ENCODE data around the gene PRR20G. TPM values are rescaled to one million over a fixed set of nuclear protein-coding genes. Genes with fewer than 3 reads are reported as not detected.

PRR20G gene
- total RNA-seq, 1 experiment from 2014 or later: not detected

- BruUV-seq (replicated peaks): no TSS peak
- H3K36me3 ChIP-seq (ENCODE audit: control insufficient read depth, insufficient read depth, low read length): no peaks in the 10 kb centered on the region
- DNase-seq: no peak
- no peak overlapping the region for H3K4me3 ChIP-seq (ENCODE audit: low read depth, low read length)
- no peaks in the 10 kb centered on the region for H3K4me1 ChIP-seq
- ChIA-PET CTCF (no interaction called here), POLR2A (no interaction called here)
- intact Hi-C loops (cut with micrococcal nuclease; ENCODE audit: unreplicated experiment): no loop called here
- Mint-ChIP-seq H3K9me3 (ENCODE audit: unreplicated experiment) (no peaks in the 10 kb centered on the region), H3K36me3 (ENCODE audit: insufficient read depth, unreplicated experiment) (no peaks in the 10 kb centered on the region), H3K27ac (ENCODE audit: unreplicated experiment) (no peak overlapping the region), H3K27me3 (ENCODE audit: insufficient read depth, unreplicated experiment) (peaks cover 22% of the 10 kb centered on the region), H3K4me1 (ENCODE audit: low read depth, unreplicated experiment) (no peaks in the 10 kb centered on the region), H3K4me3 (ENCODE audit: unreplicated experiment) (no peak overlapping the region)
- H3K9me3 ChIP-seq: no peaks in the 10 kb centered on the region
- H3K27me3 ChIP-seq (replicated peaks; ENCODE audit: control insufficient read depth, insufficient read depth, low read length): no peaks in the 10 kb centered on the region; the same call in none of the 2 replicates
- no peak for TF ChIP-seq CTCF (IDR thresholded peaks at IDR 0.05; ENCODE audit: insufficient read depth in 1 of 2, low read depth in 1 of 2, low read length in 1 of 2, severe bottlenecking in 1 of 2, unreplicated experiment in 1 of 2)
These were observed 27.4 kb downstream of the PRR20G start for GRCh38 chr3:127260416-127260815.

GRCh38 chr3:127259882-127260281, 28.0 kb downstream of the PRR20G start:
- no peaks in the 10 kb centered on the region for H3K9me3 Mint-ChIP-seq (ENCODE audit: unreplicated experiment)
- no peaks in the 10 kb centered on the region for H3K36me3 Mint-ChIP-seq (ENCODE audit: insufficient read depth, unreplicated experiment)
- no TSS peak for BruUV-seq (replicated peaks)

DNA sequence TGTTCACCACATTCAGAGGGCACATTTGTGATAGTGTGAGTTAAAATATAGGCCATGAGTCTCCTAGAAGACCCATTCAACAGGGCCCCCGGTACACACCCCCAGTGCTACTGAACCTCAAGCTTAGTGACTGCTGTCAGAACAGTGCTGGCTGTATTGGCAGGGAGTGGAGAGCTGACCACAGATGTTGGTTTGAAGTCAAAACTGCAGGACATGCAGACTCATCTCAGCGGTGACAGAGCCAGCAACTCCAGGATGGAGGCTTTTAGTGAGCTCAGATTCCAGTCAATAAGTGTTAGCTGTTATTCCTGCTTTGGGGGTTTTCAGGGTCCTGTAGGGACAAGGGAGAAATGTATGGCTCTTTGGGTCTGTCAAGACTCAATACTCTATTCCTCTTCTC, 29.1 kb downstream of the PRR20G start:
- peaks cover 19% of the 10 kb centered on the region for H3K27me3 Mint-ChIP-seq (ENCODE audit: insufficient read depth, unreplicated experiment)
- Histone ChIP-seq H3K4me1 (no peaks in the 10 kb centered on the region), H3K4me3 (ENCODE audit: low read depth, low read length) (no peak overlapping the region), H3K9me3 (no peaks in the 10 kb centered on the region), H3K36me3 (ENCODE audit: control insufficient read depth, insufficient read depth, low read length) (no peaks in the 10 kb centered on the region), H3K27me3 (replicated peaks; ENCODE audit: control insufficient read depth, insufficient read depth, low read length) (no peaks in the 10 kb centered on the region; the same call in 1 of the 2 replicates)
- no peak for TF ChIP-seq CTCF (IDR thresholded peaks at IDR 0.05; ENCODE audit: insufficient read depth in 1 of 2, low read depth in 1 of 2, low read length in 1 of 2, severe bottlenecking in 1 of 2, unreplicated experiment in 1 of 2)
- H3K27ac Mint-ChIP-seq (ENCODE audit: unreplicated experiment): no peak overlapping the region
- CTCF ChIA-PET: no interaction called here
- H3K9me3 Mint-ChIP-seq (ENCODE audit: unreplicated experiment): no peaks in the 10 kb centered on the region
- DNase-seq: no peak
- H3K4me3 Mint-ChIP-seq (ENCODE audit: unreplicated experiment): no peak overlapping the region
- no peaks in the 10 kb centered on the region for H3K4me1 Mint-ChIP-seq (ENCODE audit: low read depth, unreplicated experiment)
- intact Hi-C loops (cut with micrococcal nuclease; ENCODE audit: unreplicated experiment): loop anchor here (10.0 kb wide), 1 partner anchor 196 kb away; no protein-coding TSS in a partner anchor
- no peaks in the 10 kb centered on the region for H3K36me3 Mint-ChIP-seq (ENCODE audit: insufficient read depth, unreplicated experiment)
- BruUV-seq (replicated peaks): no TSS peak
- POLR2A ChIA-PET: no interaction called here

More at GRCh38 chr3:127259882-127260281, 28.0 kb downstream of the PRR20G start:
- no peak overlapping the region for H3K27ac Mint-ChIP-seq (ENCODE audit: unreplicated experiment)
- peaks cover 20% of the 10 kb centered on the region for H3K27me3 Mint-ChIP-seq (ENCODE audit: insufficient read depth, unreplicated experiment)
- ChIA-PET POLR2A (no interaction called here), CTCF (no interaction called here)
- Histone ChIP-seq H3K9me3 (no peaks in the 10 kb centered on the region), H3K27me3 (replicated peaks; ENCODE audit: control insufficient read depth, insufficient read depth, low read length) (no peaks in the 10 kb centered on the region; the same call in 1 of the 2 replicates), H3K4me3 (ENCODE audit: low read depth, low read length) (no peak overlapping the region), H3K36me3 (ENCODE audit: control insufficient read depth, insufficient read depth, low read length) (no peaks in the 10 kb centered on the region), H3K4me1 (no peaks in the 10 kb centered on the region)
- no peak for DNase-seq
- no peak for TF ChIP-seq CTCF (IDR thresholded peaks at IDR 0.05; ENCODE audit: insufficient read depth in 1 of 2, low read depth in 1 of 2, low read length in 1 of 2, severe bottlenecking in 1 of 2, unreplicated experiment in 1 of 2)
- no peak overlapping the region for H3K4me3 Mint-ChIP-seq (ENCODE audit: unreplicated experiment)
- no peaks in the 10 kb centered on the region for H3K4me1 Mint-ChIP-seq (ENCODE audit: low read depth, unreplicated experiment)
- intact Hi-C loops (cut with micrococcal nuclease; ENCODE audit: unreplicated experiment): loop anchor here (10.0 kb wide), 1 partner anchor 195 kb away; no protein-coding TSS in a partner anchor

Measured in Caco-2 (cell line).